A549 (cell line): Measurements from ENCODE around the gene METTL21A. TPM values are rescaled to one million over a fixed set of nuclear protein-coding genes. Genes with fewer than 3 reads are reported as not detected.

Experiments used
- ATAC-seq, 2 experiments: fragments of 200-7000 bp in 1 of 2; fragments of >200 bp in 1 of 2; cut with Nextera tagmentation in 1 of 2; cut with Tn5 transposase in 1 of 2; 3 replicates each; pipeline versions ENCODE4 v1.8.0 to v1.9.1; 2018 to 2020; ENCODE audit warnings: mild to moderate bottlenecking in 1 of 2, moderate library complexity in 1 of 2
- CTCF ChIA-PET: fragments of 300-600 bp; sonication (Branson Sonifier 250); formaldehyde crosslinking; extraction: SDS; loops from one replicate; lab custom pipeline; 2021; ENCODE audit warnings: antibody characterized with exemption, inconsistent platforms; lab: Yijun Ruan, JAX
- POLR2A ChIA-PET: fragments of 350-600 bp; formaldehyde crosslinking; extraction: SDS; loops from one replicate; lab custom pipeline; 2021; ENCODE audit warnings: antibody characterized with exemption, inconsistent platforms; lab: Yijun Ruan, JAX
- DNase-seq, 2 experiments: peaks; one replicate each; pipeline versions ENCODE4 v3.0.0 to v3.0.0-alpha.2; 2011 to 2016; ENCODE audit warnings: low read depth in 1 of 2, low spot score in 1 of 2
- FAIRE-seq: peaks from 2 replicates; lab custom pipeline; 2011; peaks lifted over from hg19 to GRCh38; lab: Jason Lieb, UNC
- H3K27ac ChIP-seq, 2 experiments: fragments of >200 bp; sonication (Bioruptor Twin); formaldehyde crosslinking; 3 replicates each; pipeline ENCODE4 v1.5.1; 2016 to 2017
- H3K4me1 ChIP-seq: fragments of >200 bp; sonication (Bioruptor Twin); formaldehyde crosslinking; 3 replicates; pipeline ENCODE4 v1.6.1; 2016
- H3K4me2 ChIP-seq: fragments of >200 bp; sonication (Bioruptor Twin); formaldehyde crosslinking; 3 replicates; pipeline ENCODE4 v1.6.1; 2016
- H3K4me3 ChIP-seq: fragments of >200 bp; sonication (Bioruptor Twin); formaldehyde crosslinking; 3 replicates; pipeline ENCODE4 v1.5.1; 2016
- H3K9me3 ChIP-seq: fragments of >200 bp; sonication (Bioruptor Twin); formaldehyde crosslinking; 3 replicates; pipeline ENCODE4 v1.6.1; 2016
- BHLHE40 ChIP-seq: IDR thresholded peaks from 2 replicates; pipeline ENCODE4 v1.6.1; 2012; ENCODE audit warnings: low read depth, low read length, inconsistent platforms
- CBX8 ChIP-seq: fragments of 200-600 bp; sonication (generic); IDR thresholded peaks from 2 replicates; pipeline ENCODE4 v1.6.1; 2016
- CEBPB ChIP-seq, 2 experiments: fragments of >200 bp in 1 of 2; sonication (Bioruptor Twin) in 1 of 2; formaldehyde crosslinking in 1 of 2; IDR thresholded peaks; 2 replicates each; pipeline ENCODE4 v1.6.1; 2012 to 2016
- EHF ChIP-seq: fragments of 250-450 bp; sonication (Bioruptor Pico); IDR thresholded peaks from 2 replicates; pipeline ENCODE4 v1.5.0; 2020; ENCODE audit warnings: mild to moderate bottlenecking
- EHMT2 ChIP-seq: fragments of 200-600 bp; sonication (generic); IDR thresholded peaks from 2 replicates; pipeline ENCODE4 v1.6.1; 2016; ENCODE audit warnings: antibody characterized with exemption, low read depth, mild to moderate bottlenecking, moderate library complexity
- EP300 ChIP-seq, 2 experiments: fragments of >200 bp; sonication (Bioruptor Twin); formaldehyde crosslinking; IDR thresholded peaks; 2 replicates in 1 of 2; 3 replicates in 1 of 2; pipeline ENCODE4 v1.6.1; 2016 to 2017
- FOSB ChIP-seq: fragments of 250-450 bp; sonication (Bioruptor Pico); IDR thresholded peaks from 2 replicates; pipeline ENCODE4 v1.5.0; 2020; ENCODE audit warnings: mild to moderate bottlenecking, moderate library complexity
- FOSL2 ChIP-seq, 2 experiments: fragments of 450-650 bp in 1 of 2; fragments of >200 bp in 1 of 2; sonication (Bioruptor Twin) in 1 of 2; formaldehyde crosslinking; IDR thresholded peaks; 2 replicates each; pipeline versions ENCODE4 v1.5.0 to v1.6.1; 2016 to 2020; ENCODE audit warnings: mild to moderate bottlenecking in 1 of 2, moderate library complexity in 1 of 2
- GATA3 ChIP-seq: IDR thresholded peaks from 2 replicates; pipeline ENCODE4 v1.6.1; 2012; ENCODE audit warnings: borderline replicate concordance
- HES2 ChIP-seq: fragments of >200 bp; sonication (Bioruptor Twin); formaldehyde crosslinking; IDR thresholded peaks from 2 replicates; pipeline ENCODE4 v1.6.1; 2016
- HEYL ChIP-seq: fragments of 250-450 bp; sonication (Bioruptor Pico); IDR thresholded peaks from 2 replicates; pipeline ENCODE4 v1.8.0; 2021; ENCODE audit warnings: mild to moderate bottlenecking, moderate library complexity
- HOXB13 ChIP-seq: fragments of 250-450 bp; sonication (Bioruptor Pico); IDR thresholded peaks from 2 replicates; pipeline ENCODE4 v1.5.0; 2020; ENCODE audit warnings: low read depth, mild to moderate bottlenecking, moderate library complexity
- JUN ChIP-seq, 2 experiments: fragments of >200 bp; sonication (Bioruptor Twin); formaldehyde crosslinking; IDR thresholded peaks; 2 replicates in 1 of 2; 3 replicates in 1 of 2; pipeline ENCODE4 v1.6.1; 2016 to 2017
- KDM1A ChIP-seq: fragments of 200-600 bp; sonication (generic); IDR thresholded peaks from 2 replicates; pipeline ENCODE4 v1.6.1; 2016; ENCODE audit warnings: low read depth, mild to moderate bottlenecking
- MAFK ChIP-seq: fragments of 450-650 bp; IDR thresholded peaks from 2 replicates; pipeline ENCODE4 v1.6.1; 2014; ENCODE audit not compliant: partially characterized antibody
- MAZ ChIP-seq: fragments of 150-350 bp; IDR thresholded peaks from 2 replicates; pipeline ENCODE4 v1.6.1; 2014; ENCODE audit warnings: antibody characterized with exemption, low read depth, low read length, borderline replicate concordance
- NFE2L2 ChIP-seq: fragments of 150-350 bp; conservative IDR thresholded peaks from 2 replicates; pipeline ENCODE4 v1.6.1; 2014; ENCODE audit warnings: low read length
- POLR2AphosphoS2 ChIP-seq: conservative IDR thresholded peaks from 2 replicates; pipeline ENCODE4 v1.6.1; 2012; ENCODE audit warnings: low read length, improper control_type of control experiment, inconsistent platforms
- RARB ChIP-seq: fragments of 250-450 bp; sonication (Bioruptor Pico); IDR thresholded peaks from 2 replicates; pipeline ENCODE4 v1.8.0; 2021; ENCODE audit warnings: mild to moderate bottlenecking, moderate library complexity
- TFCP2L1 ChIP-seq: fragments of 250-450 bp; sonication (Bioruptor Pico); IDR thresholded peaks from 2 replicates; pipeline ENCODE4 v1.5.0; 2021; ENCODE audit warnings: mild to moderate bottlenecking
- TP53 ChIP-seq: fragments of 250-450 bp; sonication (Bioruptor Pico); IDR thresholded peaks from 2 replicates; pipeline ENCODE4 v1.5.0; 2021; ENCODE audit warnings: mild to moderate bottlenecking, moderate library complexity
- ZFP36 ChIP-seq: fragments of 450-650 bp; IDR thresholded peaks from 2 replicates; pipeline ENCODE4 v1.6.1; 2014; ENCODE audit warnings: borderline replicate concordance; ENCODE audit not compliant: partially characterized antibody
- WGBS: methylation state at CpG from one replicate; pipeline ENCODE4 v1.1.6; 2017; ENCODE audit errors: missing lambda C conversion rate; 5-methylcytosine and 5-hydroxymethylcytosine counted together
- polyA plus RNA-seq, 4 experiments: library from polyadenylated mRNA; depleted of rRNA in 3 of 4; stranded (reverse); fragments of >200 nt; fragmentation: RNase III in 1 of 4; extraction: RNeasy Plus Mini Kit Qiagen cat#74134 plus additional on column Dnase treatment in 1 of 4; gene quantifications; 2 replicates in 3 of 4; 3 replicates in 1 of 4; pipeline ENCODE4 v1.2.3, GENCODE V29; 2011 to 2017
- TF ChIP-seq, protein P1 (sequence below): fragments of 150-350 bp; IDR thresholded peaks from 2 replicates; pipeline ENCODE4 v1.6.1; 2014; ENCODE audit warnings: low read depth, mild to moderate bottlenecking, low read length
- TF ChIP-seq, protein P2 (sequence below): IDR thresholded peaks from 2 replicates; pipeline ENCODE4 v1.6.1; 2012; ENCODE audit warnings: low read depth, borderline replicate concordance
- TF ChIP-seq, protein P3 (sequence below): IDR thresholded peaks from 2 replicates; pipeline ENCODE4 v1.6.1; 2012
- TF ChIP-seq, protein P4 (sequence below): IDR thresholded peaks from 2 replicates; pipeline ENCODE4 v1.6.1; 2012

Gene METTL21A
- polyA plus RNA-seq, 2 of the 4 experiments (the other 2 are of a cell fraction): 26.9 to 40.1 TPM

GRCh38 chr2:207632575-207633493, 7.6 kb upstream of the METTL21A start (continued):
- TF ChIP-seq FOSL2 (IDR thresholded peaks at IDR 0.05) (peak; percentile 63), FOSL2 (CRISPR knock-in tag; IDR thresholded peaks at IDR 0.05) (peak; percentile 84), NFE2L2 (peak; percentile 88), GATA3 (peak; percentile 58; the same call in 1 of the 2 replicates), EHMT2 (no peak), POLR2AphosphoS2 (no peak), TP53 (CRISPR knock-in tag) (no peak), HOXB13 (no peak), TFCP2L1 (CRISPR knock-in tag) (no peak), KDM1A (0 out of 2 replicates have a peak, but pooled peaks have one; percentile 46), HEYL (CRISPR knock-in tag) (no peak), CBX8 (no peak), CEBPB (IDR thresholded peaks at IDR 0.05) (peak; percentile 99 to 100), EP300 (IDR thresholded peaks at IDR 0.05) (peak; percentile 7 to 58; a peak in 3 of 5 replicates), JUN (IDR thresholded peaks at IDR 0.05) (peak; percentile 52 to 85; a peak in 4 of 5 replicates), HES2 (peak; percentile 96), EHF (CRISPR knock-in tag) (no peak), BHLHE40 (no peak), MAZ (no peak), ZFP36 (no peak), MAFK (peak; percentile 86), FOSB (no peak), RARB (CRISPR knock-in tag) (no peak)
- TF ChIP-seq, protein P1, sequence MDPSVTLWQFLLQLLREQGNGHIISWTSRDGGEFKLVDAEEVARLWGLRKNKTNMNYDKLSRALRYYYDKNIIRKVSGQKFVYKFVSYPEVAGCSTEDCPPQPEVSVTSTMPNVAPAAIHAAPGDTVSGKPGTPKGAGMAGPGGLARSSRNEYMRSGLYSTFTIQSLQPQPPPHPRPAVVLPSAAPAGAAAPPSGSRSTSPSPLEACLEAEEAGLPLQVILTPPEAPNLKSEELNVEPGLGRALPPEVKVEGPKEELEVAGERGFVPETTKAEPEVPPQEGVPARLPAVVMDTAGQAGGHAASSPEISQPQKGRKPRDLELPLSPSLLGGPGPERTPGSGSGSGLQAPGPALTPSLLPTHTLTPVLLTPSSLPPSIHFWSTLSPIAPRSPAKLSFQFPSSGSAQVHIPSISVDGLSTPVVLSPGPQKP: no peak
- TF ChIP-seq, protein P2, sequence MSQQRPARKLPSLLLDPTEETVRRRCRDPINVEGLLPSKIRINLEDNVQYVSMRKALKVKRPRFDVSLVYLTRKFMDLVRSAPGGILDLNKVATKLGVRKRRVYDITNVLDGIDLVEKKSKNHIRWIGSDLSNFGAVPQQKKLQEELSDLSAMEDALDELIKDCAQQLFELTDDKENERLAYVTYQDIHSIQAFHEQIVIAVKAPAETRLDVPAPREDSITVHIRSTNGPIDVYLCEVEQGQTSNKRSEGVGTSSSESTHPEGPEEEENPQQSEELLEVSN: no peak
- TF ChIP-seq, protein P3, sequence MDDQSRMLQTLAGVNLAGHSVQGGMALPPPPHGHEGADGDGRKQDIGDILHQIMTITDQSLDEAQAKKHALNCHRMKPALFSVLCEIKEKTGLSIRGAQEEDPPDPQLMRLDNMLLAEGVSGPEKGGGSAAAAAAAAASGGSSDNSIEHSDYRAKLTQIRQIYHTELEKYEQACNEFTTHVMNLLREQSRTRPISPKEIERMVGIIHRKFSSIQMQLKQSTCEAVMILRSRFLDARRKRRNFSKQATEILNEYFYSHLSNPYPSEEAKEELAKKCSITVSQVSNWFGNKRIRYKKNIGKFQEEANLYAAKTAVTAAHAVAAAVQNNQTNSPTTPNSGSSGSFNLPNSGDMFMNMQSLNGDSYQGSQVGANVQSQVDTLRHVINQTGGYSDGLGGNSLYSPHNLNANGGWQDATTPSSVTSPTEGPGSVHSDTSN: peak; percentile 83
- TF ChIP-seq, all 56 proteins: peak for 14

DNA sequence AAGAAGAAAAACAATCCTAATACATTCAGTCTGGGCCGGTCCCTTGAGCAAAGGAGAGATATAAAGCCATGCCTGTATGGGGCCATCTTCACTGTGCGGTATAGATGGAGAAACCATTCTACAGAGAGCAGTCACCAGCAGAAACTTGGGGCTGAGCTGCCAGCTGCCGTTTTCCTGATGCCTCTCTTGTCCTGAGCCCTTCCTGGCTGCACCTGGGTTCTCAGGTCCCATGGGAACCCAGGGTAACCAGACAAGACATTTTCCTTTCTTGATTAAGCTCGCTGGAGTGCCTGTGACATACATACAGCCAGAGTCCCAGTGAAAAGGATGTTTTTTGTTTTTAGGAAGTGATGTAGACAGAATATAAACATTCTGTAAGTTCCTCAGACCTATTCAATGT, 5.3 kb upstream of the METTL21A start:
- Histone ChIP-seq H3K4me2 (no peak overlapping the region), H3K4me3 (no peak overlapping the region), H3K27ac (peak overlapping the region; percentile 20 to 71; a peak in 4 of 6 replicates), H3K4me1 (peaks cover 49% of the 10 kb centered on the region), H3K9me3 (no peaks in the 10 kb centered on the region)
- FAIRE-seq (no peak), ATAC-seq (no peak), DNase-seq (no peak)
- ChIA-PET CTCF (interaction anchor here (0.8 to 8.7 kb wide), 6 partner anchors 11 to 115 kb away, joined by 3 to 110 read pairs (median 3); no protein-coding TSS in a partner anchor), POLR2A (interaction anchor here (0.7 to 1.8 kb wide), 2 partner anchors 54 to 81 kb away, joined by 3 to 5 read pairs; partner anchors contain the start of gene CCNYL1)
- no peak for TF ChIP-seq BHLHE40
- TF ChIP-seq, protein P4, sequence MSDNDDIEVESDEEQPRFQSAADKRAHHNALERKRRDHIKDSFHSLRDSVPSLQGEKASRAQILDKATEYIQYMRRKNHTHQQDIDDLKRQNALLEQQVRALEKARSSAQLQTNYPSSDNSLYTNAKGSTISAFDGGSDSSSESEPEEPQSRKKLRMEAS: no peak
- 85% methylated on average over 4 of the region's 4 CpGs for WGBS
